ENCODE measurements around the gene WDPCP.

WDPCP gene

DNA sequence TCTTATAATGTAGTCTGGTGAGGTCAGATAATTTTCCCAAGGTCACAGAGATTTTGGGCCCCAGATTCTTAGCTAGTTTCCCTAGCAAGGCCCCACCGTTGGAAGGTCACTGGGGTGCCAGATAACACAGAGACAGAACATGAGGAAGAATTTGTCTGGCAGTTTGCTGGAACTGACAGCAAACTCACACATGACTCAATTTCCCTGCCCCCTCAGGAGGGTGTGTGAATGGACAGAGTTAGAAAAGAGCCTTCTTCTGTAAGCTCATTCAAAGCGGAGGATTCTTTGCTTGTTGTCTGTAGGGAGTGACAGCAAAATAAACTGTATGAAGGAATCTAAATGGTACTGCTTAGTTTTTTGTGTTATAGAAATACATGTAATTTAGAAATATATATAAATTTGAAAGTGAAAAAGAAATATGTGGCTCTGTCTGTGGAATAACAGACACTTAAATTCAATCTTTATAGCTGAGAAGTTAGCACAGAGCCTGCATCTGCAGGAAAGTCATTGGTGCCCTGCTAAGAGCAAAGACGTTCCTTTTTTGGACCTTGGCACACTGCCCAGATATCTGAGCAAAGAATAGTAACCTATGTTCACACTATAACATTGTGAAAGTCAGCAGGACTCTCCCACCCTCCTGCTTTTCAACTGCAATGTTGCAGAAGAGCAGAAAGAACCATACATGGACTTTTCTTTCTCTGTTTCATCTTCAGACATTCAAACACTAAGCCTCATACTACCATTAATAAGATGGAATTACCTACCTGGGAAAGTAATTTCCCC lies 2.5 kb upstream of the WDPCP start:
- H3K23ac ChIP-seq (ENCODE audit: low read length in 2 of 2): no peak overlapping the region
- H3K36me3 ChIP-seq (ENCODE audit: control insufficient read depth in 1 of 2, insufficient read depth in 2 of 2, low read depth in 1 of 2, low read length in 2 of 2): peaks cover 0 to 42% of the 10 kb centered on the region in 2 experiments
- H3K9me3 ChIP-seq (ENCODE audit: control insufficient read depth, low read length): no peaks in the 10 kb centered on the region
- no peak overlapping the region for H4K8ac ChIP-seq (ENCODE audit: low read length)
- H2BK15ac ChIP-seq (ENCODE audit: low read depth, poor library complexity, severe bottlenecking): no peak overlapping the region
- 24% methylated on average over 2 of the region's 3 CpGs for WGBS
- H3K18ac ChIP-seq (ENCODE audit: low read depth in 1 of 2, low read length in 2 of 2): no peak overlapping the region
- peak; percentile 24 for DNase-seq
- peak overlapping the region in 1 of 2 experiments; percentile 97 for H3K4me3 ChIP-seq (ENCODE audit: insufficient read depth in 1 of 2, low read depth in 1 of 2, low read length in 2 of 2)
- H2BK120ac ChIP-seq (ENCODE audit: low read depth, low read length): no peak overlapping the region
- no peak overlapping the region for H2AK5ac ChIP-seq (ENCODE audit: low read length, severe bottlenecking)
- peak overlapping the region; percentile 95 for H3K9ac ChIP-seq (ENCODE audit: low read length)
- no peak overlapping the region for H3K4ac ChIP-seq (ENCODE audit: low read depth in 1 of 2, low read length in 2 of 2)
- no peak overlapping the region for H2AFZ ChIP-seq (ENCODE audit: low read depth, low read length)
- no peak overlapping the region for H3K4me2 ChIP-seq (ENCODE audit: low read length, poor library complexity, severe bottlenecking)
- no peak overlapping the region for H3K27ac ChIP-seq (ENCODE audit: low read length, poor library complexity, severe bottlenecking)
- H3K14ac ChIP-seq (ENCODE audit: low read length in 2 of 2): no peak overlapping the region
- no peak overlapping the region for H2BK5ac ChIP-seq (ENCODE audit: low read depth, low read length, poor library complexity, severe bottlenecking)
- no peaks in the 10 kb centered on the region for H3K27me3 ChIP-seq (ENCODE audit: control insufficient read depth in 1 of 2, insufficient read depth in 1 of 2, low read length in 2 of 2)
- no peaks in the 10 kb centered on the region for H3K4me1 ChIP-seq (ENCODE audit: control insufficient read depth, insufficient read depth, low read depth, low read length)
- no peak overlapping the region for H4K91ac ChIP-seq (ENCODE audit: low read length)
- peaks cover 22% of the 10 kb centered on the region for H3K79me1 ChIP-seq (replicated peaks; ENCODE audit: low read length, poor library complexity, severe bottlenecking)
- no peak overlapping the region for H2BK12ac ChIP-seq (ENCODE audit: low read length in 2 of 2)

DNA sequence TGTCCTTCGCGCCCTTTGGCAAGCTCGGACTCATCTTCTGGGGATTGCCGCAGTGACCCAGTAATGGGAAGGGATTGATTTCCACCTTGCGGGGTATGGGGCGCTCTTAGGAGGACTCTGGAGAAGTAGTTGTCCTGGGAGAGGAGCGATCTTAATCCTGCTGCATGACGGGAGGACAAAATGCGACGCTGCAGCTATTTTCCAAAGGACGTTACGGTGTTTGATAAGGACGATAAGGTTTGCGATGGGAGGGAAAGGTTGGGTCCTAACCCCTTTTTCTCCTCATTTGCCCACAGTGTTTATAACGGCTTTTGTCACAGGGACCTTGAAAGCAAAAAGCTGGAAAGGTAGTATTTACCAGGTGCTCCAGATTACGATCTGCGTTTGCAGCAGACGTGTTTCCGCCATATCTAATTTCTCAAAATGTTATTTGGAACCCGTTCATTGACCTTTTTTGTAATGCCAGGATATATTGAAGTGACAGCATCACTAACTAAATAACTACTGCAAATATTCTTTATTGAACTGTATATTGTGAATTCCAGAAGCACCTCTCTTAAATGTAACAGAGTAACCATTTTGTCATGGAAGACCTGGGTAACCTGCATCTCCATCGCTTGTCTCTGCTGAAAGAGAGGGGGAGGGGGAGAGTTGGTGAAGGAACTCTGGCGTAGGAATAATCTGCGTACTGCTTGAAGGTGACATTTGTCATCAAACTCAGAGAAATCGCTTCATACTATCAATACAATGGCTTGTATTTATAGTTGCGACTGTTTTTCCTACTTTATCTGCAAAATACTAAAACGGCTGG lies 1.1 kb upstream of the WDPCP start:
- H3K36me3 ChIP-seq (ENCODE audit: control insufficient read depth in 1 of 2, insufficient read depth in 2 of 2, low read depth in 1 of 2, low read length in 2 of 2): peaks cover 0 to 28% of the 10 kb centered on the region in 2 experiments
- H3K4ac ChIP-seq (ENCODE audit: low read depth in 1 of 2, low read length in 2 of 2): peak overlapping the region in 1 of 2 experiments; percentile 46
- peak overlapping the region in 1 of 2 experiments; percentile 43 for H3K14ac ChIP-seq (ENCODE audit: low read length in 2 of 2)
- H3K4me3 ChIP-seq (ENCODE audit: insufficient read depth in 1 of 2, low read depth in 1 of 2, low read length in 2 of 2): peak overlapping the region; percentile 91 to 97
- WGBS: 3% methylated on average over 16 of the region's 26 CpGs
- H2BK15ac ChIP-seq (ENCODE audit: low read depth, poor library complexity, severe bottlenecking): peak overlapping the region; percentile 12
- no peaks in the 10 kb centered on the region for H3K9me3 ChIP-seq (ENCODE audit: control insufficient read depth, low read length)
- H3K27me3 ChIP-seq (ENCODE audit: control insufficient read depth in 1 of 2, insufficient read depth in 1 of 2, low read length in 2 of 2): no peaks in the 10 kb centered on the region
- H3K23ac ChIP-seq (ENCODE audit: low read length in 2 of 2): peak overlapping the region; percentile 16 to 42
- H3K4me1 ChIP-seq (ENCODE audit: control insufficient read depth, insufficient read depth, low read depth, low read length): no peaks in the 10 kb centered on the region
- no peak overlapping the region for H2AK5ac ChIP-seq (ENCODE audit: low read length, severe bottlenecking)
- H3K27ac ChIP-seq (ENCODE audit: low read length, poor library complexity, severe bottlenecking): peak overlapping the region; percentile 76
- peak overlapping the region; percentile 3 for H4K91ac ChIP-seq (ENCODE audit: low read length)
- peak overlapping the region; percentile 87 for H2AFZ ChIP-seq (ENCODE audit: low read depth, low read length)
- H2BK120ac ChIP-seq (ENCODE audit: low read depth, low read length): peak overlapping the region; percentile 64
- H2BK12ac ChIP-seq (ENCODE audit: low read length in 2 of 2): no peak overlapping the region
- H3K9ac ChIP-seq (ENCODE audit: low read length): peak overlapping the region; percentile 95
- H3K4me2 ChIP-seq (ENCODE audit: low read length, poor library complexity, severe bottlenecking): peak overlapping the region; percentile 66
- peak; percentile 10 for DNase-seq
- H4K8ac ChIP-seq (ENCODE audit: low read length): peak overlapping the region; percentile 35
- peak overlapping the region in 1 of 2 experiments; percentile 52 for H3K18ac ChIP-seq (ENCODE audit: low read depth in 1 of 2, low read length in 2 of 2)
- peaks cover 18% of the 10 kb centered on the region for H3K79me1 ChIP-seq (replicated peaks; ENCODE audit: low read length, poor library complexity, severe bottlenecking)
- peak overlapping the region; percentile 33 for H2BK5ac ChIP-seq (ENCODE audit: low read depth, low read length, poor library complexity, severe bottlenecking)

DNA sequence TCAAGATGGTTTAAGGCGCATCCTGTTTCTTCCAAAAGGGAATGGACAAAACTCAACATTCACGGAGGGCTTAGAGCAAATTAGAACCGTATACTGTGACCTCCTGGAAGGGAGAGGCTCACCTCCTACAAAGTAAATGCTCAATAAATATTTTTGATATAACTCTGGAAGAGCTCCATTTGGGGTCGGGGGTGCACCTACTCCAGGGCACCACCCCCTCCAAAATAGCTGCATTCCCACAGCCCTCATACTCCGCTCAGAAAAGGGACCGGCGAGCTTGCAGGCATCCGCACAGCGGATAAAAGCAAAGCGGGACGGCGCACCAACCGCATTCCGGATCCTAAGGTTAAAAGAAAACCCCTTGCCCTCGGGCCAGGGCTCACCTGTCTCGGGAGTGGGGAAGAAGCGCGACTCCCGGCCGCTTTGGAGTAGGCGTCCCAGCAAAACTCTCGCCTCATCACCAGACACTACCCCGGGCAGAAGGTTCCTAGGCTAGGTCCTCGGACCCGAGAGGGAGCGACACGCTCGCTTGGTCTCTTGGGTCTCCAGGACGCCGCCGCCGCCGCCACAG lies 378 bp downstream of the WDPCP start:
- peak overlapping the region; percentile 71 for H4K8ac ChIP-seq (ENCODE audit: low read length)
- H3K4ac ChIP-seq (ENCODE audit: low read depth in 1 of 2, low read length in 2 of 2): no peak overlapping the region
- H3K36me3 ChIP-seq (ENCODE audit: control insufficient read depth in 1 of 2, insufficient read depth in 2 of 2, low read depth in 1 of 2, low read length in 2 of 2): peaks cover 0 to 16% of the 10 kb centered on the region in 2 experiments
- H3K79me1 ChIP-seq (replicated peaks; ENCODE audit: low read length, poor library complexity, severe bottlenecking): peaks cover 19% of the 10 kb centered on the region
- H2BK5ac ChIP-seq (ENCODE audit: low read depth, low read length, poor library complexity, severe bottlenecking): no peak overlapping the region
- peak overlapping the region; percentile 95 for H3K9ac ChIP-seq (ENCODE audit: low read length)
- H4K91ac ChIP-seq (ENCODE audit: low read length): peak overlapping the region; percentile 56
- no peak for DNase-seq
- H2BK120ac ChIP-seq (ENCODE audit: low read depth, low read length): no peak overlapping the region
- peak overlapping the region; percentile 77 for H2AFZ ChIP-seq (ENCODE audit: low read depth, low read length)
- H3K9me3 ChIP-seq (ENCODE audit: control insufficient read depth, low read length): no peaks in the 10 kb centered on the region
- H3K4me2 ChIP-seq (ENCODE audit: low read length, poor library complexity, severe bottlenecking): peak overlapping the region; percentile 96
- peak overlapping the region in 1 of 2 experiments; percentile 81 for H3K18ac ChIP-seq (ENCODE audit: low read depth in 1 of 2, low read length in 2 of 2)
- no peak overlapping the region for H2AK5ac ChIP-seq (ENCODE audit: low read length, severe bottlenecking)
- H2BK12ac ChIP-seq (ENCODE audit: low read length in 2 of 2): no peak overlapping the region
- H3K27ac ChIP-seq (ENCODE audit: low read length, poor library complexity, severe bottlenecking): peak overlapping the region; percentile 73
- no peak overlapping the region for H3K14ac ChIP-seq (ENCODE audit: low read length in 2 of 2)
- H3K4me3 ChIP-seq (ENCODE audit: insufficient read depth in 1 of 2, low read depth in 1 of 2, low read length in 2 of 2): peak overlapping the region; percentile 88 to 97
- H3K23ac ChIP-seq (ENCODE audit: low read length in 2 of 2): peak overlapping the region in 1 of 2 experiments; percentile 47
- H2BK15ac ChIP-seq (ENCODE audit: low read depth, poor library complexity, severe bottlenecking): peak overlapping the region; percentile 77
- no peaks in the 10 kb centered on the region for H3K27me3 ChIP-seq (ENCODE audit: control insufficient read depth in 1 of 2, insufficient read depth in 1 of 2, low read length in 2 of 2)
- no peaks in the 10 kb centered on the region for H3K4me1 ChIP-seq (ENCODE audit: control insufficient read depth, insufficient read depth, low read depth, low read length)
- WGBS: under 1% methylated on average over 33 of the region's 33 CpGs

DNA sequence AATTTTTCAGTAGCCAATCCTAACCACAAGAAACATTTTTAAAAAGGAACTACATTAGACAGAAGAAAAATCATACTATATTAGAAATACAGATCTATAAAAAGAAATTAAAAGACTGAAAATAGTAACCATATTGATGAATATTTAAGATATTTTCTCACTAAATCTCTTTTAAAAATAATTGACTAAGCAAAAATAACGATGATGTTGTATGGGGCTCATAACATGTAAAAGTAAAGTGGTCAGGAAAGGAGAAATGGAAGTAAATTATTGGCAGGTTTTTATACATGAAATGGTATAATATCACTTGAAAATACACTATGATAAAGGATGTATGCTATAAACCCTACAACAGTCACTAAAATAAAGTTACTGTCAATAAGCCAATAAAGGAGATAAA lies 5.4 kb downstream of the WDPCP start:
- H3K23ac ChIP-seq (ENCODE audit: low read length in 2 of 2): no peak overlapping the region

More for the DNA sequence above, 5.4 kb downstream of the WDPCP start:
- no peaks in the 10 kb centered on the region for H3K36me3 ChIP-seq (ENCODE audit: control insufficient read depth in 1 of 2, insufficient read depth in 2 of 2, low read depth in 1 of 2, low read length in 2 of 2)
- H4K8ac ChIP-seq (ENCODE audit: low read length): no peak overlapping the region
- WGBS: no CpG with 5 or more reads among the region's 1 CpG
- H3K9ac ChIP-seq (ENCODE audit: low read length): peak overlapping the region; percentile 84
- no peak overlapping the region for H3K4ac ChIP-seq (ENCODE audit: low read depth in 1 of 2, low read length in 2 of 2)
- no peak overlapping the region for H2AK5ac ChIP-seq (ENCODE audit: low read length, severe bottlenecking)
- no peak overlapping the region for H2BK15ac ChIP-seq (ENCODE audit: low read depth, poor library complexity, severe bottlenecking)
- H3K79me1 ChIP-seq (replicated peaks; ENCODE audit: low read length, poor library complexity, severe bottlenecking): peaks cover 21% of the 10 kb centered on the region
- H3K4me2 ChIP-seq (ENCODE audit: low read length, poor library complexity, severe bottlenecking): no peak overlapping the region
- H3K27ac ChIP-seq (ENCODE audit: low read length, poor library complexity, severe bottlenecking): no peak overlapping the region
- no peak overlapping the region for H2BK12ac ChIP-seq (ENCODE audit: low read length in 2 of 2)
- no peaks in the 10 kb centered on the region for H3K27me3 ChIP-seq (ENCODE audit: control insufficient read depth in 1 of 2, insufficient read depth in 1 of 2, low read length in 2 of 2)
- no peaks in the 10 kb centered on the region for H3K9me3 ChIP-seq (ENCODE audit: control insufficient read depth, low read length)
- no peak overlapping the region for H2BK5ac ChIP-seq (ENCODE audit: low read depth, low read length, poor library complexity, severe bottlenecking)
- no peak overlapping the region for H3K4me3 ChIP-seq (ENCODE audit: insufficient read depth in 1 of 2, low read depth in 1 of 2, low read length in 2 of 2)
- no peak overlapping the region for H3K14ac ChIP-seq (ENCODE audit: low read length in 2 of 2)
- H3K18ac ChIP-seq (ENCODE audit: low read depth in 1 of 2, low read length in 2 of 2): no peak overlapping the region
- H2AFZ ChIP-seq (ENCODE audit: low read depth, low read length): no peak overlapping the region
- H3K4me1 ChIP-seq (ENCODE audit: control insufficient read depth, insufficient read depth, low read depth, low read length): no peaks in the 10 kb centered on the region
- no peak for DNase-seq
- no peak overlapping the region for H4K91ac ChIP-seq (ENCODE audit: low read length)
- no peak overlapping the region for H2BK120ac ChIP-seq (ENCODE audit: low read depth, low read length)

Data from mesenchymal stem cell (in vitro differentiated cells and primary cell).